MM.1S (cell line): ENCODE data around the gene CBL.
"Not testable (repeated sequence)": the region's sequence is repeated elsewhere in the genome, so short reads cannot be mapped to it uniquely, and the experiment has no call there.

Experiments
- CTCF ChIP-seq: fragments of 300-600 bp; sonication (generic); IDR thresholded peaks from 2 replicates; pipeline ENCODE4 v1.5.1; 2016; ENCODE audit warnings: antibody characterized with exemption, low read length, mixed read lengths
- EZH2 ChIP-seq: fragments of 300-600 bp; sonication (generic); optimal IDR thresholded peaks from 2 replicates; pipeline ENCODE3; 2017; ENCODE audit warnings: low read depth, mild to moderate bottlenecking, antibody characterized with exemption, low read length, mixed read lengths
- EZH2phosphoT487 ChIP-seq: fragments of 300-600 bp; sonication (generic); IDR thresholded peaks from 2 replicates; pipeline ENCODE4 v1.6.1; 2018; ENCODE audit warnings: antibody characterized with exemption, low read length

- not testable (repeated sequence) for TF ChIP-seq CTCF, EZH2, EZH2phosphoT487
Measured at GRCh38 chr11:119228535-119229287, 22.6 kb downstream of the CBL start.
